PC-3 (cell line): Measurements from ENCODE around the gene GALNT10. TPM values are rescaled to one million over a fixed set of nuclear protein-coding genes. Genes with fewer than 3 reads are reported as not detected.

Experiments
- ATAC-seq: fragments of 200-7000 bp; cut with Tn5 transposase; 2 replicates; pipeline ENCODE4 v1.9.1; 2020; ENCODE audit warnings: mild to moderate bottlenecking, moderate library complexity
- BruUV-seq: library from RNA; stranded (reverse); fragments of 400-500 nt; replicated peaks from 2 replicates; lab custom pipeline; 2021; lab: Mats Ljungman, UMichigan
- CTCF ChIA-PET: fragments of 300-600 bp; sonication (Branson Sonifier 250); formaldehyde crosslinking; loops from one replicate; lab custom pipeline; 2022; ENCODE audit warnings: antibody characterized with exemption; lab: Charles Lee
- POLR2A ChIA-PET: fragments of 300-600 bp; sonication (Branson Sonifier 250); formaldehyde crosslinking; loops from one replicate; lab custom pipeline; 2022; ENCODE audit warnings: antibody characterized with exemption; ENCODE audit not compliant: unreplicated experiment; lab: Charles Lee
- DNase-seq: peaks from one replicate; pipeline ENCODE4 v3.0.0-alpha.2; 2015
- H2AFZ ChIP-seq: fragments of 300-600 bp; sonication (generic); 2 replicates; pipeline ENCODE4 v1.6.0; 2016; ENCODE audit warnings: antibody characterized with exemption, low read length
- H3F3A ChIP-seq: fragments of 300-600 bp; sonication (generic); one replicate; pipeline ENCODE4 v1.6.0; 2017; ENCODE audit warnings: antibody characterized with exemption, low read length, control low read depth, mild to moderate bottlenecking; ENCODE audit not compliant: unreplicated experiment
- H3K27ac ChIP-seq: fragments of 300-600 bp; sonication (generic); 2 replicates; pipeline ENCODE4 v1.5.1; 2016; ENCODE audit warnings: mild to moderate bottlenecking, low read length
- H3K27me3 ChIP-seq: fragments of 300-600 bp; sonication (generic); 2 replicates; pipeline ENCODE4 v1.6.1; 2016; ENCODE audit warnings: low read length, mixed read lengths
- H3K36me3 ChIP-seq: fragments of 300-600 bp; sonication (generic); 2 replicates; pipeline ENCODE4 v1.6.1; 2016; ENCODE audit warnings: low read depth, mixed run types, low read length, mixed read lengths
- H3K4me1 ChIP-seq: fragments of 300-600 bp; sonication (generic); 2 replicates; pipeline ENCODE4 v1.5.1; 2016; ENCODE audit warnings: low read length; ENCODE audit not compliant: insufficient read depth
- H3K4me2 ChIP-seq: fragments of 300-600 bp; sonication (generic); 2 replicates; pipeline ENCODE4 v1.6.0; 2016; ENCODE audit warnings: low read length
- H3K4me3 ChIP-seq: fragments of 300-600 bp; sonication (generic); 2 replicates; pipeline ENCODE4 v1.5.1; 2016; ENCODE audit warnings: mild to moderate bottlenecking, low read length, mixed read lengths
- H3K79me2 ChIP-seq: fragments of 300-600 bp; sonication (generic); 2 replicates; pipeline ENCODE4 v1.6.1; 2017; ENCODE audit warnings: low read length, mixed read lengths
- H3K9ac ChIP-seq: fragments of 300-600 bp; sonication (generic); 2 replicates; pipeline ENCODE4 v1.6.0; 2016; ENCODE audit warnings: mild to moderate bottlenecking, low read length
- H3K9me2 ChIP-seq: fragments of 300-600 bp; sonication (generic); replicated peaks from 2 replicates; pipeline ENCODE4 v1.6.1; 2016; ENCODE audit warnings: mixed run types, low read length, mixed read lengths
- H3K9me3 ChIP-seq: fragments of 300-600 bp; sonication (generic); 2 replicates; pipeline ENCODE4 v1.6.1; 2016; ENCODE audit warnings: low read length, mixed read lengths
- H4K20me1 ChIP-seq: fragments of 300-600 bp; sonication (generic); 2 replicates; pipeline ENCODE4 v1.6.1; 2016; ENCODE audit warnings: low read length, mixed read lengths
- CTCF ChIP-seq: fragments of 300-600 bp; sonication (generic); conservative IDR thresholded peaks from 2 replicates; pipeline ENCODE4 v1.5.1; 2017; ENCODE audit warnings: antibody characterized with exemption, low read depth, mild to moderate bottlenecking, low read length
- EZH2 ChIP-seq: fragments of 300-600 bp; sonication (generic); IDR thresholded peaks from one replicate; pipeline ENCODE4 v1.6.1; 2017; ENCODE audit warnings: antibody characterized with exemption, mild to moderate bottlenecking, low read length; ENCODE audit not compliant: unreplicated experiment
- EZH2phosphoT487 ChIP-seq: fragments of 300-600 bp; sonication (generic); IDR thresholded peaks from 2 replicates; pipeline ENCODE4 v1.6.1; 2018; ENCODE audit warnings: mild to moderate bottlenecking, antibody characterized with exemption, low read length, borderline replicate concordance
- intact Hi-C: fragments of 100-400 bp; cut with micrococcal nuclease; formaldehyde crosslinking; loops from 2 replicates; pipeline ENCODE4 v1.9.0; 2023
- total RNA-seq: library from RNA; depleted of rRNA; stranded (reverse); fragments of >200 nt; gene quantifications from 2 replicates; pipeline ENCODE4 v1.2.3, GENCODE V29; 2014

Gene GALNT10
- total RNA-seq, 1 experiment from 2014 or later, result 46.2 TPM

GRCh38 chr5:154370813-154371212 lies 180.3 kb downstream of the GALNT10 start:
- CTCF ChIA-PET, result no interaction called here
- BruUV-seq, result no TSS peak

GRCh38 chr5:154371687-154372086 lies 181.2 kb downstream of the GALNT10 start:
- no peaks in the 10 kb centered on the region for H3K9me3 ChIP-seq
- H2AFZ ChIP-seq, result no peak overlapping the region
- TF ChIP-seq EZH2, result no peak
- no peak for TF ChIP-seq EZH2phosphoT487
- TF ChIP-seq CTCF, result no peak
- BruUV-seq, result no TSS peak
- no peaks in the 10 kb centered on the region for H4K20me1 ChIP-seq
- no peak for ATAC-seq
- intact Hi-C loops, result no loop called here
- H3K27me3 ChIP-seq, result no peaks in the 10 kb centered on the region
- no peaks in the 10 kb centered on the region; the same call in 1 of the 2 replicates for H3K36me3 ChIP-seq
- no peak overlapping the region for H3K9ac ChIP-seq
- no peak overlapping the region for H3K4me2 ChIP-seq
- H3K4me3 ChIP-seq, result no peak overlapping the region
- H3K9me2 ChIP-seq, result no peaks in the 10 kb centered on the region
- H3K4me1 ChIP-seq, result peaks cover 34% of the 10 kb centered on the region
- H3F3A ChIP-seq, result peaks cover 8% of the 10 kb centered on the region
- POLR2A ChIA-PET, result no interaction called here
- H3K79me2 ChIP-seq, result no peaks in the 10 kb centered on the region
- H3K27ac ChIP-seq, result no peak overlapping the region
- no peak for DNase-seq
- CTCF ChIA-PET, result no interaction called here

More at GRCh38 chr5:154370813-154371212, 180.3 kb downstream of the GALNT10 start:
- Histone ChIP-seq H3K27me3 (no peaks in the 10 kb centered on the region), H3K4me2 (no peak overlapping the region), H3K36me3 (no peaks in the 10 kb centered on the region; the same call in none of the 2 replicates), H3F3A (peaks cover 9% of the 10 kb centered on the region), H3K4me3 (no peak overlapping the region), H3K79me2 (no peaks in the 10 kb centered on the region), H3K27ac (no peak overlapping the region), H2AFZ (no peak overlapping the region), H3K9me2 (no peaks in the 10 kb centered on the region), H3K9me3 (no peaks in the 10 kb centered on the region), H4K20me1 (no peaks in the 10 kb centered on the region), H3K4me1 (peaks cover 43% of the 10 kb centered on the region), H3K9ac (no peak overlapping the region)
- intact Hi-C loops, result no loop called here
- no peak for ATAC-seq
- TF ChIP-seq EZH2, result no peak
- TF ChIP-seq CTCF, result no peak
- no peak for TF ChIP-seq EZH2phosphoT487
- no peak for DNase-seq
- POLR2A ChIA-PET, result no interaction called here

- ATAC-seq, result no peak
- no peak overlapping the region for H2AFZ ChIP-seq
- BruUV-seq, result no TSS peak
- H3K4me2 ChIP-seq, result no peak overlapping the region
- intact Hi-C loops, result no loop called here
- no peak for DNase-seq
- no peak for TF ChIP-seq CTCF
- TF ChIP-seq EZH2, result no peak
- TF ChIP-seq EZH2phosphoT487, result no peak
- no peaks in the 10 kb centered on the region for H3K79me2 ChIP-seq
- H3K36me3 ChIP-seq, result no peaks in the 10 kb centered on the region; the same call in 1 of the 2 replicates
- ChIA-PET POLR2A (no interaction called here), CTCF (no interaction called here)
- H3K27me3 ChIP-seq, result no peaks in the 10 kb centered on the region
- H3K27ac ChIP-seq, result no peak overlapping the region
- peaks cover 25% of the 10 kb centered on the region for H3K4me1 ChIP-seq
- peaks cover 6% of the 10 kb centered on the region for H3F3A ChIP-seq
- H3K9me3 ChIP-seq, result no peaks in the 10 kb centered on the region
- no peaks in the 10 kb centered on the region for H3K9me2 ChIP-seq
- H4K20me1 ChIP-seq, result no peaks in the 10 kb centered on the region
- no peak overlapping the region for H3K4me3 ChIP-seq
- no peak overlapping the region for H3K9ac ChIP-seq
Measured at GRCh38 chr5:154372661-154373060, 182.1 kb downstream of the GALNT10 start.
